ENCODE results near the gene ADGRG4. TPM values are rescaled to one million over a fixed set of nuclear protein-coding genes. Genes with fewer than 3 reads are reported as not detected.

Gene ADGRG4
- total RNA-seq, 6 donors from 2014 or later: under 0.01 to 0.17 (median 0.10) TPM; not detected in 1

GRCh38 chrX:136292656-136293055 is 8.1 kb upstream of the ADGRG4 start:
- no peaks in the 10 kb centered on the region for H3K27me3 ChIP-seq
- no peaks in the 10 kb centered on the region for H3K4me1 ChIP-seq
- H3K27ac ChIP-seq: no peak overlapping the region
- no peaks in the 10 kb centered on the region for H3K9me3 ChIP-seq
- no peaks in the 10 kb centered on the region for H3K36me3 ChIP-seq
- DNase-seq: no peak
- 63 to 89% methylated on average over 2 of the region's 2 CpGs for WGBS, 2 donors
- no peak overlapping the region for H3K4me3 ChIP-seq
- no peak for ATAC-seq (ENCODE audit: low FRiP score in 2 of 2)
- TF ChIP-seq POLR2AphosphoS5 (IDR thresholded peaks at IDR 0.05) (no peak), POLR2A (IDR thresholded peaks at IDR 0.05) (no peak), EP300 (IDR thresholded peaks at IDR 0.05) (no peak), CTCF (IDR thresholded peaks at IDR 0.05) (no peak)

- H3K4me3 ChIP-seq: no peak overlapping the region
- no peaks in the 10 kb centered on the region for H3K36me3 ChIP-seq
- TF ChIP-seq POLR2A (IDR thresholded peaks at IDR 0.05) (no peak), POLR2AphosphoS5 (IDR thresholded peaks at IDR 0.05) (no peak), CTCF (IDR thresholded peaks at IDR 0.05) (no peak), EP300 (IDR thresholded peaks at IDR 0.05) (no peak)
- H3K27ac ChIP-seq: no peak overlapping the region
- WGBS, 2 donors: 84 to 92% methylated on average over 8 of the region's 8 CpGs
- ATAC-seq (ENCODE audit: low FRiP score in 2 of 2) (no peak), DNase-seq (peak in 1 of 2 donors; percentile 30)
- peaks cover 0 to 4% (median 0%) of the 10 kb centered on the region in 4 donors for H3K9me3 ChIP-seq
- H3K27me3 ChIP-seq: no peaks in the 10 kb centered on the region
- H3K4me1 ChIP-seq: no peaks in the 10 kb centered on the region
These were observed 5.4 kb upstream of the ADGRG4 start for GRCh38 chrX:136295380-136295779.

GRCh38 chrX:136303041-136303440 is 2.3 kb downstream of the ADGRG4 start:
- Histone ChIP-seq H3K27me3 (no peaks in the 10 kb centered on the region), H3K4me3 (no peak overlapping the region), H3K4me1 (no peaks in the 10 kb centered on the region), H3K36me3 (no peaks in the 10 kb centered on the region), H3K9me3 (peaks cover 0 to 2% (median 0%) of the 10 kb centered on the region in 4 donors), H3K27ac (no peak overlapping the region)
- DNase-seq (no peak), ATAC-seq (ENCODE audit: low FRiP score in 2 of 2) (no peak)
- WGBS, 2 donors: 77 to 94% methylated on average over 3 of the region's 3 CpGs
- no peak for TF ChIP-seq POLR2A (IDR thresholded peaks at IDR 0.05)
- TF ChIP-seq CTCF (IDR thresholded peaks at IDR 0.05): no peak
- TF ChIP-seq EP300 (IDR thresholded peaks at IDR 0.05): no peak
- no peak for TF ChIP-seq POLR2AphosphoS5 (IDR thresholded peaks at IDR 0.05)

- TF ChIP-seq POLR2AphosphoS5 (IDR thresholded peaks at IDR 0.05) (no peak), EP300 (IDR thresholded peaks at IDR 0.05) (no peak), POLR2A (IDR thresholded peaks at IDR 0.05) (no peak), CTCF (IDR thresholded peaks at IDR 0.05) (no peak)
- Histone ChIP-seq H3K36me3 (no peaks in the 10 kb centered on the region), H3K9me3 (no peaks in the 10 kb centered on the region), H3K27ac (no peak overlapping the region), H3K27me3 (no peaks in the 10 kb centered on the region), H3K4me3 (no peak overlapping the region), H3K4me1 (no peaks in the 10 kb centered on the region)
- DNase-seq (no peak), ATAC-seq (ENCODE audit: low FRiP score in 2 of 2) (peak in 1 of 2 donors; percentile 34)
- WGBS, 2 donors: 53% methylated on average over 3 of the region's 3 CpGs; no CpG with 5 or more reads in 1 of the 2 donors
These were observed 3.7 kb downstream of the ADGRG4 start for GRCh38 chrX:136304493-136304892.

- H3K4me3 ChIP-seq: no peak overlapping the region
- no peaks in the 10 kb centered on the region for H3K9me3 ChIP-seq
- TF ChIP-seq POLR2A (IDR thresholded peaks at IDR 0.05): no peak
- TF ChIP-seq CTCF (IDR thresholded peaks at IDR 0.05): no peak
- no peak for TF ChIP-seq EP300 (IDR thresholded peaks at IDR 0.05)
- TF ChIP-seq POLR2AphosphoS5 (IDR thresholded peaks at IDR 0.05): no peak
- no peak overlapping the region for H3K27ac ChIP-seq
- no peak for ATAC-seq (ENCODE audit: low FRiP score in 2 of 2)
- H3K27me3 ChIP-seq: no peaks in the 10 kb centered on the region
- no peak for DNase-seq
- H3K4me1 ChIP-seq: no peaks in the 10 kb centered on the region
- no peaks in the 10 kb centered on the region for H3K36me3 ChIP-seq
- WGBS, 2 donors: 86 to 92% methylated on average over 1 of the region's 1 CpG
These were observed 5.4 kb downstream of the ADGRG4 start for GRCh38 chrX:136306182-136306581.

All from upper lobe of left lung (tissue), 6 donors.